NT2/D1 (cell line): ENCODE results near the gene EPN3.

ENCODE experiments used
- SUZ12 ChIP-seq: IDR thresholded peaks from 2 replicates; pipeline ENCODE4 v1.6.1; 2011; ENCODE audit not compliant: insufficient read length, insufficient read depth; ENCODE audit errors: extremely low read depth
- YY1 ChIP-seq: IDR thresholded peaks from 2 replicates; pipeline ENCODE4 v1.6.1; 2011; ENCODE audit not compliant: insufficient read length, insufficient read depth
- ZNF274 ChIP-seq: IDR thresholded peaks from 2 replicates; pipeline ENCODE4 v1.6.1; 2011; ENCODE audit warnings: mild to moderate bottlenecking, low read depth, low read length

GRCh38 chr17:50523208-50523607, 9.3 kb upstream of the EPN3 start:
- no peak for TF ChIP-seq SUZ12
- TF ChIP-seq YY1: no peak
- no peak for TF ChIP-seq ZNF274
